Cardiac fibroblast (primary cell): Measurements from ENCODE around the gene TRIM17.

ENCODE experiments used
- DNase-seq, 2 donors: peaks; one replicate each; pipeline versions ENCODE4 v3.0.0 to v3.0.0-alpha.2; 2010; ENCODE audit warnings: low read depth in 2 of 2
- H3K4me3 ChIP-seq, 2 donors: replicated peaks in 1 of 2; 1 replicate in 1 of 2; 2 replicates in 1 of 2; pipeline ENCODE4 v1.5.1; 2011; ENCODE audit warnings: low read depth in 2 of 2, low read length in 2 of 2, mild to moderate bottlenecking in 2 of 2, moderate library complexity in 1 of 2
- TF ChIP-seq, protein P1 (sequence below): IDR thresholded peaks from one replicate; pipeline ENCODE4 v1.5.1; 2011; ENCODE audit warnings: low read depth, mild to moderate bottlenecking, low read length, inconsistent platforms

TRIM17 gene

DNA sequence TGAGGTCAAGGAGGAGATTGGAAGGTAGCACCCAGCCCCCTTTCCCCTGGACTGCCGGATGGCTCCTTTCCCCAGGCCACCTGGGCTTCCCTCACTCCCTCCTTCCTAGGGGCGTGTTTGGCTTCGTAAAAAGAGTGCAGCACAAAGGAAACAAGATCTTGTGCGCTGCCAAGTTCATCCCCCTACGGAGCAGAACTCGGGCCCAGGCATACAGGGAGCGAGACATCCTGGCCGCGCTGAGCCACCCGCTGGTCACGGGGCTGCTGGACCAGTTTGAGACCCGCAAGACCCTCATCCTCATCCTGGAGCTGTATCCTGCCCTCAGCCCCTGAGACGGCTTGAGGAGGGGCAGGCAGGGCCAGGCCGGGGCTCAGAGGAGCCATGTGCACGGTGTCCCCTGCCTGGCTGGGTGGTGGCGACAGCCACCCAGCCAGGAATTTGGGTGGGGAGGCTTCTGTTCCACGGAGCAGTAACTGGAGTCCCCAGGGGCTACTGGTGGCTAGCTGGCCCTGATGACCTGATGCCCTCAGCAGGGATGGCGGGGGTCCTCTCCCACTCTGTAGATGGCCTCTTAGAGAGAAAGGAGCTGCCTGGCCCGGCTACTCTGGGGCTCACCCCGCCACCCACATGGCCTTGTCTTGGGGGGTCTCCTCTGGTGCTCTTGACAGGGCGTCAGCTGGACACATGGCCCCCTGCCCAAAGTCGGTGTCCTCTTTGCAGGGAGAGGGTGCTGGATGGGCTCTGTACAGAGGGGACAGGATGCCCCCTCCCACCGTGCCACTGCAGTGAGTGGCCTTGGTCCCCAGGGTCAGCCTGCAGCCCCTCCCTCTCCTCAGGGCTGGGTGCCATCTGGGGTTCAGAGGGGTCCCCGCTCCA lies 49.6 kb downstream of the TRIM17 start:
- DNase-seq, result no peak
- TF ChIP-seq, protein P1, sequence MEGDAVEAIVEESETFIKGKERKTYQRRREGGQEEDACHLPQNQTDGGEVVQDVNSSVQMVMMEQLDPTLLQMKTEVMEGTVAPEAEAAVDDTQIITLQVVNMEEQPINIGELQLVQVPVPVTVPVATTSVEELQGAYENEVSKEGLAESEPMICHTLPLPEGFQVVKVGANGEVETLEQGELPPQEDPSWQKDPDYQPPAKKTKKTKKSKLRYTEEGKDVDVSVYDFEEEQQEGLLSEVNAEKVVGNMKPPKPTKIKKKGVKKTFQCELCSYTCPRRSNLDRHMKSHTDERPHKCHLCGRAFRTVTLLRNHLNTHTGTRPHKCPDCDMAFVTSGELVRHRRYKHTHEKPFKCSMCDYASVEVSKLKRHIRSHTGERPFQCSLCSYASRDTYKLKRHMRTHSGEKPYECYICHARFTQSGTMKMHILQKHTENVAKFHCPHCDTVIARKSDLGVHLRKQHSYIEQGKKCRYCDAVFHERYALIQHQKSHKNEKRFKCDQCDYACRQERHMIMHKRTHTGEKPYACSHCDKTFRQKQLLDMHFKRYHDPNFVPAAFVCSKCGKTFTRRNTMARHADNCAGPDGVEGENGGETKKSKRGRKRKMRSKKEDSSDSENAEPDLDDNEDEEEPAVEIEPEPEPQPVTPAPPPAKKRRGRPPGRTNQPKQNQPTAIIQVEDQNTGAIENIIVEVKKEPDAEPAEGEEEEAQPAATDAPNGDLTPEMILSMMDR, result no peak
- no peak overlapping the region for H3K4me3 ChIP-seq

GRCh38 chr1:228366062-228366865 lies 50.4 kb downstream of the TRIM17 start:
- H3K4me3 ChIP-seq, result no peak overlapping the region
- DNase-seq, result no peak
- TF ChIP-seq, protein P1, result no peak

DNA sequence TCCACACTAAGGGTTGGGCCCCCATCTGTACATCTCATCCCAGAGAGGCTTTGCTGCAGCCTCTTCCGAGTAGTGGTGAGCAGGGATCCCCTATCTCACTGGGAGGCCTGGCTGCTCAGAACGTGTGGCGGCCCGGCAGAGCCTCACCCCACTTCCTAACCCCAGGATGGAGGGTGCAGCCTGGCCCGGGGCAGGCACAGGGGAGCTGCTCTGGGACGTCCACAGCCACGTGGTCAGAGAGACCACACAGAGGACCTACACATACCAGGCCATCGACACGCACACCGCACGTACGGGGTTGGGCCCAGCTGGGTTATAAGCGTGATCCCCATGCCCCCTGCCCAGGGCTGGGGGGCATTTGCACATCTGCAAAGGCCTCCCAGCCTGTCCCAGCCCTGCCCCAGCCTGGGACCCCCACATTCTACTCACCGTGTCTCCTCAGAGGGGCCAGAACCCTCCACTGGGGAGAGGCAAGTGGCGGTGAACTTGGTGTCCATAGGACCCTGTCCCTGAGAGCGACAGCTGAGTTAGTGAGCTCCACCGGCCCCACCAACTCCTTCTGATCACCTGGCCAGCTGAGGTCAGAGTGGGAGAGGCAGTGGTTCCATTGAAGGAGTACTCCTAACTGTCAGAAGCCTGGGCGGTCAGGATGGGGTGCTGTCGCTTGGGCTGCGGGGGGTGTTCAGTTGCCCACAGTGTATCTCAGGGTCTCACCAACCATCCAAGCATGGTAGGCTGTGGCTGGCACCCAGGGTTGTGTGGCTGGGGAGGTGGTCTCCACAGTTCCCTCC lies 51.2 kb downstream of the TRIM17 start:
- TF ChIP-seq, protein P1, result no peak
- DNase-seq, result no peak
- no peak overlapping the region for H3K4me3 ChIP-seq

- DNase-seq, result no peak
- H3K4me3 ChIP-seq, result no peak overlapping the region
- TF ChIP-seq, protein P1, result no peak
Measured at GRCh38 chr1:228364706-228365213, 51.9 kb downstream of the TRIM17 start.

- H3K4me3 ChIP-seq, result no peak overlapping the region
- TF ChIP-seq, protein P1, result no peak
- DNase-seq, result no peak
Measured at GRCh38 chr1:228364068-228364705, 52.5 kb downstream of the TRIM17 start.

GRCh38 chr1:228363686-228364067 lies 53.0 kb downstream of the TRIM17 start:
- no peak for DNase-seq
- no peak overlapping the region for H3K4me3 ChIP-seq

More at GRCh38 chr1:228363686-228364067, 53.0 kb downstream of the TRIM17 start:
- TF ChIP-seq, protein P1, result no peak
